DOHH2 (cell line): ENCODE measurements around the gene BGN.

ENCODE experiments used
- CTCF ChIP-seq: fragments of 200-600 bp; sonication (generic); IDR thresholded peaks from one replicate; pipeline ENCODE4 v1.5.1; 2014; ENCODE audit warnings: antibody characterized with exemption, mild to moderate bottlenecking, low read depth, low read length; ENCODE audit not compliant: poor library complexity, severe bottlenecking
- EZH2phosphoT487 ChIP-seq: fragments of 200-600 bp; sonication (generic); IDR thresholded peaks from 2 replicates; pipeline ENCODE4 v1.6.1; 2017; ENCODE audit warnings: borderline replicate concordance, mild to moderate bottlenecking, antibody characterized with exemption, low read length, moderate library complexity, mixed read lengths

DNA sequence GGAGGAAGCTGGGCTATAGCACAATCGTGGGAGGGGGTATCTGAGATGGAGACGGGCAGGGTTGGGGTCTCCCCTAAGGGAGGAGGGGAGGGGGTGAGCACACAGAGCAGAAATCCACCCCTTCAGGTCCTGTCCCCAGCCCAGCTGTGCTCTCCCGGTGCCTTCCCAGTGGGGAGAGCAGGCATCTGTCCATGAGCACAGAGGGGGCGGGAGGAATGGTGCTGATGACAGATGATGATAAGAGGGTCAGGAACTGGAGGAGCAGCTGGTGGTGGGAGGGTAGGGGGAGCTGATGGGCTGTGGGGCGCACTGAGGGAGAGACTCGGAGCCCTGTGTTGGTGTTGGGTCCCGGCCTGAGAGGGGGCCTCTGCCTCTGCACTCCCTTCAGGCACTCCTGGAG lies 31.3 kb downstream of the BGN start:
- TF ChIP-seq CTCF, result no peak
- TF ChIP-seq EZH2phosphoT487, result no peak
